Sigmoid colon (tissue), 4 donors: ENCODE results near the gene CAPSL.

ENCODE experiments used
- CTCF ChIP-seq, 4 experiments: fragments of 450-650 bp in 3 of 4; fragments of 200-600 bp in 1 of 4; IDR thresholded peaks; one replicate each; pipeline ENCODE4 v1.5.1; 2016 to 2019; ENCODE audit warnings: antibody characterized with exemption in 4 of 4, mild to moderate bottlenecking in 3 of 4, moderate library complexity in 2 of 4
- POLR2A ChIP-seq, 2 donors: fragments of 450-650 bp; IDR thresholded peaks; one replicate each; pipeline ENCODE4 v1.6.1; 2016; ENCODE audit warnings: antibody characterized with exemption in 2 of 2, mild to moderate bottlenecking in 2 of 2, moderate library complexity in 2 of 2
- POLR2AphosphoS5 ChIP-seq, 4 donors: sonication (generic); formaldehyde crosslinking; IDR thresholded peaks; one replicate each; pipeline ENCODE4 v1.6.1; 2017; ENCODE audit warnings: antibody characterized with exemption in 4 of 4

- no peak for TF ChIP-seq POLR2A (IDR thresholded peaks at IDR 0.05)
- no peak for TF ChIP-seq POLR2AphosphoS5 (IDR thresholded peaks at IDR 0.05)
- TF ChIP-seq CTCF (IDR thresholded peaks at IDR 0.05), result no peak
These were observed 60.8 kb downstream of the CAPSL start for GRCh38 chr5:35877655-35878054.
